Ectodermal cell (in vitro differentiated cells): ENCODE data around the gene TRIM25.

ENCODE experiments used
- H3K27ac ChIP-seq: 2 replicates; pipeline ENCODE4 v1.7.0; 2013; ENCODE audit warnings: mild to moderate bottlenecking, low read depth, low read length; ENCODE audit not compliant: insufficient read depth, poor library complexity, severe bottlenecking
- H3K27me3 ChIP-seq: 2 replicates; pipeline ENCODE4 v1.7.0; 2013; ENCODE audit warnings: mild to moderate bottlenecking, low read length; ENCODE audit not compliant: insufficient read depth, control insufficient read depth, poor library complexity, severe bottlenecking
- H3K36me3 ChIP-seq: one replicate; pipeline ENCODE4 v1.7.0; 2013; ENCODE audit warnings: low read length; ENCODE audit not compliant: control insufficient read depth, insufficient read depth
- H3K4me1 ChIP-seq: one replicate; pipeline ENCODE4 v1.7.0; 2013; ENCODE audit warnings: low read length; ENCODE audit not compliant: control insufficient read depth, insufficient read depth
- H3K4me3 ChIP-seq: 2 replicates; pipeline ENCODE4 v1.7.0; 2013; ENCODE audit warnings: low read depth, low read length, control low read depth; ENCODE audit not compliant: insufficient read depth
- H3K9me3 ChIP-seq: 2 replicates; pipeline ENCODE4 v1.7.0; 2013; ENCODE audit warnings: mild to moderate bottlenecking, low read length, moderate library complexity; ENCODE audit not compliant: control insufficient read depth
- WGBS, 2 experiments: methylation state at CpG; one replicate each; pipeline ENCODE4 v1.1.7; 2013; ENCODE audit warnings: missing lambda C conversion rate in 2 of 2; 5-methylcytosine and 5-hydroxymethylcytosine counted together

The TRIM25 gene

GRCh38 chr17:56896968-56897359, 16.9 kb downstream of the TRIM25 start:
- Histone ChIP-seq H3K4me1 (peaks cover 9% of the 10 kb centered on the region), H3K9me3 (no peaks in the 10 kb centered on the region), H3K4me3 (no peak overlapping the region), H3K27me3 (no peaks in the 10 kb centered on the region), H3K36me3 (peaks cover 5% of the 10 kb centered on the region), H3K27ac (no peak overlapping the region)
- 92 to 95% methylated on average over 4 of the region's 4 CpGs for WGBS, 2 experiments

- peaks cover 5% of the 10 kb centered on the region for H3K36me3 ChIP-seq
- 73 to 80% methylated on average over 3 of the region's 3 CpGs for whole genome bisulfite sequencing, 2 experiments
These were observed 17.5 kb downstream of the TRIM25 start for GRCh38 chr17:56896217-56896967.

GRCh38 chr17:56894859-56895455, 18.9 kb downstream of the TRIM25 start:
- no peak overlapping the region for H3K27ac ChIP-seq
- H3K27me3 ChIP-seq, result no peaks in the 10 kb centered on the region
- 94 to 95% methylated on average over 20 of the region's 20 CpGs for WGBS, 2 experiments
- no peak overlapping the region for H3K4me3 ChIP-seq
- no peaks in the 10 kb centered on the region for H3K9me3 ChIP-seq
- peaks cover 9% of the 10 kb centered on the region for H3K4me1 ChIP-seq
- peaks cover 5% of the 10 kb centered on the region for H3K36me3 ChIP-seq

More at GRCh38 chr17:56896217-56896967, 17.5 kb downstream of the TRIM25 start:
- H3K4me1 ChIP-seq, result peaks cover 9% of the 10 kb centered on the region
- no peaks in the 10 kb centered on the region for H3K27me3 ChIP-seq
- no peak overlapping the region for H3K4me3 ChIP-seq
- no peaks in the 10 kb centered on the region for H3K9me3 ChIP-seq
- H3K27ac ChIP-seq, result no peak overlapping the region

- 85 to 86% methylated on average over 7 of the region's 7 CpGs for WGBS, 2 experiments
- peaks cover 9% of the 10 kb centered on the region for H3K4me1 ChIP-seq
These were observed 20.3 kb downstream of the TRIM25 start for GRCh38 chr17:56893503-56893902.

GRCh38 chr17:56892333-56892732, 21.5 kb downstream of the TRIM25 start:
- Histone ChIP-seq H3K36me3 (peaks cover 5% of the 10 kb centered on the region), H3K4me1 (peaks cover 9% of the 10 kb centered on the region), H3K27ac (no peak overlapping the region), H3K9me3 (peaks cover 3% of the 10 kb centered on the region), H3K27me3 (no peaks in the 10 kb centered on the region), H3K4me3 (no peak overlapping the region)
- WGBS, 2 experiments, result 98 to 100% methylated on average over 1 of the region's 1 CpG

More at GRCh38 chr17:56893503-56893902, 20.3 kb downstream of the TRIM25 start:
- Histone ChIP-seq H3K36me3 (peaks cover 5% of the 10 kb centered on the region), H3K27ac (no peak overlapping the region), H3K9me3 (no peaks in the 10 kb centered on the region), H3K27me3 (no peaks in the 10 kb centered on the region), H3K4me3 (no peak overlapping the region)

GRCh38 chr17:56891751-56892150, 22.1 kb downstream of the TRIM25 start:
- no peak overlapping the region for H3K27ac ChIP-seq
- 88 to 91% methylated on average over 16 of the region's 16 CpGs for WGBS, 2 experiments
- peaks cover 5% of the 10 kb centered on the region for H3K36me3 ChIP-seq
- H3K27me3 ChIP-seq, result no peaks in the 10 kb centered on the region
- H3K9me3 ChIP-seq, result peaks cover 3% of the 10 kb centered on the region
- H3K4me1 ChIP-seq, result peaks cover 9% of the 10 kb centered on the region
- H3K4me3 ChIP-seq, result no peak overlapping the region

- WGBS, 2 experiments, result 94% methylated on average over 7 of the region's 7 CpGs
These were observed 22.8 kb downstream of the TRIM25 start for GRCh38 chr17:56890906-56891674.

GRCh38 chr17:56890390-56890789, 23.5 kb downstream of the TRIM25 start:
- no peaks in the 10 kb centered on the region for H3K27me3 ChIP-seq
- H3K4me3 ChIP-seq, result no peak overlapping the region
- no peak overlapping the region for H3K27ac ChIP-seq
- H3K9me3 ChIP-seq, result peaks cover 3% of the 10 kb centered on the region
- peaks cover 5% of the 10 kb centered on the region for H3K36me3 ChIP-seq
- peaks cover 4% of the 10 kb centered on the region for H3K4me1 ChIP-seq
- WGBS, 2 experiments, result 94% methylated on average over 6 of the region's 6 CpGs

More at GRCh38 chr17:56890906-56891674, 22.8 kb downstream of the TRIM25 start:
- Histone ChIP-seq H3K36me3 (peaks cover 5% of the 10 kb centered on the region), H3K4me3 (no peak overlapping the region), H3K4me1 (peaks cover 9% of the 10 kb centered on the region), H3K27ac (no peak overlapping the region), H3K9me3 (peaks cover 3% of the 10 kb centered on the region), H3K27me3 (no peaks in the 10 kb centered on the region)

- Histone ChIP-seq H3K4me1 (no peaks in the 10 kb centered on the region), H3K9me3 (peaks cover 3% of the 10 kb centered on the region), H3K27ac (no peak overlapping the region), H3K36me3 (no peaks in the 10 kb centered on the region), H3K27me3 (no peaks in the 10 kb centered on the region), H3K4me3 (no peak overlapping the region)
- 92 to 96% methylated on average over 9 of the region's 9 CpGs for WGBS, 2 experiments
These were observed 26.0 kb downstream of the TRIM25 start for GRCh38 chr17:56887552-56888467.
